ENCODE data around the gene GH2.

Gene GH2

GRCh38 chr17:63840591-63841349 lies 41.0 kb downstream of the GH2 start:
- TF ChIP-seq CTCF (IDR thresholded peaks at IDR 0.05; ENCODE audit: borderline replicate concordance, insufficient read depth, low read depth, low read length) = no peak
- peak overlapping the region; percentile 55 for H3K4me3 ChIP-seq (ENCODE audit: low read depth, low read length)

DNA sequence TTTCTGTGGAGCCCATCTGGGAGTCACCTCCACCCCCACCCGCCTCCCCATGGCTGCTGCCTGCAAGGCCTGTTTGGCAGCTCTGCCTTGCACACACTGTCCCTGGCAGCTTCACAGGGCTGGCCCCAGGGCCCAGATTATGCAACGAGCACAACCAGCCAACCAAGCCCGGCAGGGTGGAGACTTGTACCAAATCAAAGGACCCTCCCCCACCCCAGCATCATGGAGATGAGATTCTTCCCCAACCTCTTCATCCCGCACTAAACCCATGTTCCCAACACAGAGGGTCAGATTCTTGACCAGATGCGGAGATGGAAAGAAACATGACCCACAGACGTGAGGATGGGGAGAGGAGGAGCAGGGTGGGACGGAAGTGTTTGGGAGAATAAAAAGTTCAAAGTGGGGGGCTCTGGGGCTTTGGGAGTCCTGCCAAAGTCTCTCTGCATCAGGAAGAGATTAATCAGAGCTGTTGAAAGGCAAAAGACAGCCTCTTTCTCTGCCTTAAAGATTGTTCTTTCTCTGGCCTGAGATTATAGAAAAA lies 43.0 kb downstream of the GH2 start:
- H3K4me3 ChIP-seq (ENCODE audit: low read depth, low read length) = no peak overlapping the region
- no peak for TF ChIP-seq CTCF (IDR thresholded peaks at IDR 0.05; ENCODE audit: borderline replicate concordance, insufficient read depth, low read depth, low read length)

- TF ChIP-seq CTCF (IDR thresholded peaks at IDR 0.05; ENCODE audit: borderline replicate concordance, insufficient read depth, low read depth, low read length) = no peak
- H3K4me3 ChIP-seq (ENCODE audit: low read depth, low read length) = no peak overlapping the region
Observed at GRCh38 chr17:63837962-63838600, 43.7 kb downstream of the GH2 start.

GRCh38 chr17:63837480-63837879 lies 44.3 kb downstream of the GH2 start:
- TF ChIP-seq CTCF (IDR thresholded peaks at IDR 0.05; ENCODE audit: borderline replicate concordance, insufficient read depth, low read depth, low read length) = no peak
- no peak overlapping the region for H3K4me3 ChIP-seq (ENCODE audit: low read depth, low read length)

DNA sequence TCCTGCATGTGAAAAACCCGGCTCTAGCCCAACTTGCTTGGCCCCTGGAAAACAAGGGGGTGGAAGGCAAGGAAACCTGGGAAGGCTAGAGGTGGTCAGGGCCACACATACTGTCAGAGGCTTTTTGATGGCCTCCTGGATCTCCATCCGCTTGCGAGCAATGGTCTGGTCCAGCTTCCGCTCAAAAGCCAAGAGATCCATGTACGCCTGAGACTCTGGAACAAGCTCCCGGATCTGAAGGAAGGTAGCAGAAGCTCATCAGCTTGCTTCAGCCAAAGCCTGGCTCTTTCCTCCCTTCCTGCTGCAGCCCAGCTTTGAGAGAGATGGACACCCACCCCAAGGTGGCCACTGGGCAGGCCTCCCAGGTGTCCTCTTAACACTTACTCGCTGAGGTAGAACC lies 44.9 kb downstream of the GH2 start:
- TF ChIP-seq CTCF (IDR thresholded peaks at IDR 0.05; ENCODE audit: borderline replicate concordance, insufficient read depth, low read depth, low read length) = no peak
- H3K4me3 ChIP-seq (ENCODE audit: low read depth, low read length) = no peak overlapping the region

GRCh38 chr17:63835167-63835720 lies 46.5 kb downstream of the GH2 start:
- TF ChIP-seq CTCF (IDR thresholded peaks at IDR 0.05; ENCODE audit: borderline replicate concordance, insufficient read depth, low read depth, low read length) = no peak
- H3K4me3 ChIP-seq (ENCODE audit: low read depth, low read length) = no peak overlapping the region

Data from GM12875 (cell line).